Activated CD8-positive, alpha-beta memory T cell treated with anti-CD3 and anti-CD28 coated beads, Interleukin-2, amount 50 U/mL, for 24 hours (primary cell): ENCODE measurements around the gene GNAO1.

ENCODE experiments used
- DNase-seq: peaks from one replicate; pipeline ENCODE4 v3.0.0-alpha.2; 2020; ENCODE audit errors: extremely low read depth

GNAO1 gene

DNA sequence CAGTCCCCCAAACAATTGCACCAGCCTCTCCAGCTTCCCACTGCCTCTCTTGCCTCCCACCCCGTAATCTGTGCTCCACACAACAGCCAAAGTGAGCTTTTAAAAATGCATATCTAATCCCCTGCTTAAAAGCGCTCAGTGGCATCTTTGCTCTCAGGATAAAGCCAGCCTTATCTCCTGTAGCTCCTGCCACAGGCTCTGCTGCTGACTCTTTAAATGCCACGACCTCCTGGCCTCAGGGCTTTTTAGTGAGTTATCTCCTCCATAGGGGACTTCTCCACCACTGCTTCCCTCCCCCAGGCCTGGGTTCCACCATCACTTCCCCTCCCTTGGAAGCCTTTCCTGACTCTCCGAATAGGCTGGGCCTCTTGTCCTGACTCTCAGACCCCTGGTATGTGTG is 98.6 kb downstream of the GNAO1 start:
- no peak for DNase-seq

DNA sequence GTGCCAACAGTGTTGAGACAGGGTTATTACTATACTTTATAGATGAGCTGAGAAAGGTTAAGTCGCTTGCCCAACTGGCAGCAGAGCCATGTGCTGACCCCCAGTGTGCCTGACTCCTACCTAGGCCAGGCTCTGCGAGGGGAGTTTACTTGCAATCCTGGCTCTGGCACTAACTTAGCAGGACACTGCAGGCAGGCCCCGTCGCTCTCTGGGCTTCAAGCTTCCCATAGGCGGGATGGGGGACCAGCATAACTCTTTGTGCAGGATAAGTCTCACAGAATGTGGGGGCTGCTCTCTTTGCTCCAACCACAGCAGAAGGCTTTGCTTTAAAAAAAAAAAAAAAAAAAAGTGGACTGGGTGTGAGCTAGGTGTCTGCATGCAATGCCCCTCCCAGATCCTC is 102.7 kb downstream of the GNAO1 start:
- no peak for DNase-seq

DNA sequence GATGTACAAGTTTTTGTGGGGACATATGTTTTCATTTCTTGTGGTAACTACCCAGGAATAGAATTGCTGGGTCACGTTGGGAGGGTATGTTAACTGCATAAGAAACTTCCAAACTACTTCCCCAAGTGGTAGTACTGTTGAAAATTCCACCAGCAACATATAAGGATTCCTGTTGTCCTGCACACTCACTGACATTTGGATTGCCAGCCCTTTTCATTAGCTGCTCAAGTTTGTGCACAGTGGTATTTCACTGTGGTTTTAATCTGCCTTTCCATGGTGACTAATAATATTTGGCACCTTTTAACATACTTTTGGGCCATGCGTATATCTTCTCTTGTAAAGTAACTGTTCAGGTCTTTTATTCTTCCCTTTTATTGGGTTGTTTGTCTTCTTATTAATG is 103.3 kb downstream of the GNAO1 start:
- no peak for DNase-seq

DNA sequence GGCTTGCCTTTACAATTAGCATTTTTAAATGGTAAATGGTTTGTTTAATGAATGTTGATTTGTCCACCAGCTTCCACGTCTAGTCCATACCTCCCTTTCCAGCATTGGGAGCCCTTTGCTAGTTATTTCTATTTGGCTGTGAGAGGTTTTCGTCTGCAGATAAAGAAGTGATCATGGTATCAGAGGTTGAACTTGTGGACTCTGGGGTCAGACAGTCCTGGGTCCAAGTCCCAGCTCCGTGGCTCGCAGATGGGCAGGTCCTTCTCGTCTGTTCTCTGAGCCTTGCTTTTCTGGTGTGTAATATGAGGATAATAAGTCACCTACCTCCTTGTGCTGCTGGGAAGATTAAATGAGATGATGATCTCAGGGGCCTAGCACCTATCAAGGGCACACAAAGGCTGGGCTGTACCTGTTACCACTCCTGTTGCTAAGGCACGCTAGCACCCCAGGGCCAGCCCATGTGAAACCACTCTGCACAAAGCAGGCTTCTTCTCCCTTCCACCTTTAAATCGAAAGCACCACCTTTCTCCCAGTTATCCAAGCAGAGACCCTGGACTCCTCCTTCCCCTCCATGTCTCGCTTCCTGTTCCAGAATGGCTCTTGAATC is 103.9 kb downstream of the GNAO1 start:
- DNase-seq = no peak

DNA sequence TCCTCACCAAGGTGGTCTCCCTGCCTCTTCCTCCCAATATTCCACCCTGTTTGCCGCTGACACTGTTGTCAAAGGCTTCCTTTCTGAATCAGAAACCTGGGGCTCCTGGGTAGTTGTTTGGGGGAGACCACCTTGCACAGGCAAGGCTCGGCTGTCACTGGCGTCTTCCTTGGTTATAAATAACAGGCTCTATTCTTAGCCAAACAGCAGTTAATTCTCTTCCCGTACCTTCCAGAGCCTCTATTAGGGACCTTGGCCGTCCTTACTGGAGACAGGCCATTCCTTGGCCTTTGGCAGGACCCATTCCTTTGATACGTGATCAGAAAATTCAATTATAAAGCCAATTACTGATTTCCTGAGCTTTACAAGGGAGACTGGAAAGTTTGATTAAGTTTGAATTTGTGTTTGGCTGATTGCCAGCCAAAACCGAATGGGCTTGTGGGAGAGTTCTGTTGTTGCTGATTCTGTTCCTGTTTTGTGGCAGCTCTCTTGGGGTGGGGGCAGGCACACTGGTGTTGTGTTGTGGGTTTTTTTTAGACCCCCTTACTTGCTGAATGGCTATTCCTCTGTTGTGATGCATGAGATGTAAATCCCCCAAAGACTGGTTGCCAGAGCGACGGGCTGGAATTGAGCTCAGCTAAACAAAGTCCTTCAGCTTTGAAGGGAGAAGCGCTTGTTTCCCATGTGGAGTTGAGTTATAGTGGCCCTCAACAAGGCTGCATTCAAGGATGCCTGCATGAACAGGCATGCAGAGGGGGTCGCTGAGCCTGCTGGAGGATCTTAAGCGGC is 104.6 kb downstream of the GNAO1 start:
- no peak for DNase-seq

DNA sequence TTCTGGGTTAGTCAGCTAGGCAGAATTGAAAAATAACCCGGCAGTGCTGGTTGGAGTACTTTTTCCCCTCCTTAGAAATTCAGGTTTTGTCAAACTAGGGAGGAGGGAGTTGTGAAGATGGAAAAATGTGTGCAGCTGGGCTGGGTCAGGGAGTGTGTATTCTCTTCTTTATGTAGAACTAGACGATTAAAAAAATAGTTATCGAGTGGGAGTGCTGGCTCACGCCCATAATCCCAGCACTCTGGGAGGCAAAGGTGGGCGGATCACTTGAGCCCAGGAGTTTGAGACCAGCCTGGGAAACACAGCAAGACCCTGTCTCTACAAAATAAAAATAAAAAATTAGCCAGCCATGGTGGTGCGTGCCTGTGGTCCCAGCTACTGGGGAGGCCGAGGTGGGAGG is 106.4 kb downstream of the GNAO1 start:
- no peak for DNase-seq

DNA sequence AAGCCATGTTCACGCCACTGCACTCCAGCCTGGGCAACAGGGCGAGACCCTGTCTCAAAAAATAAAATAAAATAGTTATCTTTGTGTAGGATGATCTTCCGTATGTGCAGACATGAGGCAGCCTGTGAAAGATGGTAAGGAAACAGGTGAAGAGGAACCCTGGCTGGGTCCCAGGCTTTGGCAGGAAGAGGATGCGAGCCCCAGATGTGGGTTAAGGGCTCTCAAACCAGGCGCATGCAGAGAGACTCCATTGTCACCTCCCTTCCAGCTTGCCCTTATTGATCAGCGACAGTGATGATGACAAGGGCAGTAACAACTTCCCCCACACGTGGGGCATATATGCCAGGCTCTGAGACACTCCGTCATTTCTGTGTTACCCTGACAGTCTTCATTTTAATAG is 106.8 kb downstream of the GNAO1 start:
- DNase-seq = no peak

DNA sequence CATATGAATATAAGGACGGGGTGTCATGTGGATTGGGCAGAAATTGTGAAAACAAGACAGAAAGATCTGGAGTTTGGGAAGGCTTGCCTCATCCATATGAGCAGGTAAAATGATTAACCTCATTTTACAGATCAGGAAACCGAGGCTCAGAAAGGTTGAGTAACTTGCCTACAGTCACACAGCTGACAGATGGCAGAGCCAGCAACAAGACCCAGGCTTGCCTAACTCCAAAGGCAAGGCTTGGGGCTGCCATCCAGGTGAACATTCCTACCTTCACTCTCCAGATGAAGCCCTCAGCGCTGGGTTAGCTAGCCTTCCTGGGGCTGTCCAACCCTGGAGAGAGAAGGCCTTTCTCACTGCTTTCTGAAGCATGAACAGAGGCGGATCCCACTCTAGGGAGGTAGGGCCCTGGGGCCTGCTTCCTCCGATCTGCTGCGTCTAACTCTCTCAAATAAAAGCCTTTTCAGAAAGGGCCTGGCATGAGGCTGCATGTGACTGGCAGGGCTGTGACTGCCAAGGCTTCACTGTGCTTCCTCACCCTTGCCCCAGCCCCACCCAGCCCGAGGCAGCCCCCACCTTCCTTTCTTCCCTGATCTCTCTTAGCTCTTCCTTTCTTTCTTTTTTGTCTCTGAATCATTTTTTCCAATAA is 107.8 kb downstream of the GNAO1 start:
- DNase-seq = no peak

DNA sequence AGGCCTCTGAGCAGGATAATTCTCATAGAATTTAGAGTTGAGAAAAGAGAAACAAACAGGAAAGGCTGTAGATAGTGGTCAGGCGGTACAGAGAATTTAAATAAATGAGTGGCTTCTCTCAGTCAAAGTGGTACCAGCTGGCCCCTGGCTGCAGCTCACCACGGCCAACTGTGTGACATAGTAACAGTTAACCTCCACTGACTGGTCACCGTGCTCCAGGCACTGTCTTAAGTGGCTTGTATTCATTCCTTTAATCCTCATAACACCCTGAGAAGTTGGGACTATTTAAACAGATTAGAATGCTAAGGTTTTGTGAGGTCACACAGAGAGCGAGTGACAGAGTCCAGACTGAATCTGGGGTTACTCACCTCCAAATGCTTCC is 108.9 kb downstream of the GNAO1 start:
- DNase-seq = no peak

DNA sequence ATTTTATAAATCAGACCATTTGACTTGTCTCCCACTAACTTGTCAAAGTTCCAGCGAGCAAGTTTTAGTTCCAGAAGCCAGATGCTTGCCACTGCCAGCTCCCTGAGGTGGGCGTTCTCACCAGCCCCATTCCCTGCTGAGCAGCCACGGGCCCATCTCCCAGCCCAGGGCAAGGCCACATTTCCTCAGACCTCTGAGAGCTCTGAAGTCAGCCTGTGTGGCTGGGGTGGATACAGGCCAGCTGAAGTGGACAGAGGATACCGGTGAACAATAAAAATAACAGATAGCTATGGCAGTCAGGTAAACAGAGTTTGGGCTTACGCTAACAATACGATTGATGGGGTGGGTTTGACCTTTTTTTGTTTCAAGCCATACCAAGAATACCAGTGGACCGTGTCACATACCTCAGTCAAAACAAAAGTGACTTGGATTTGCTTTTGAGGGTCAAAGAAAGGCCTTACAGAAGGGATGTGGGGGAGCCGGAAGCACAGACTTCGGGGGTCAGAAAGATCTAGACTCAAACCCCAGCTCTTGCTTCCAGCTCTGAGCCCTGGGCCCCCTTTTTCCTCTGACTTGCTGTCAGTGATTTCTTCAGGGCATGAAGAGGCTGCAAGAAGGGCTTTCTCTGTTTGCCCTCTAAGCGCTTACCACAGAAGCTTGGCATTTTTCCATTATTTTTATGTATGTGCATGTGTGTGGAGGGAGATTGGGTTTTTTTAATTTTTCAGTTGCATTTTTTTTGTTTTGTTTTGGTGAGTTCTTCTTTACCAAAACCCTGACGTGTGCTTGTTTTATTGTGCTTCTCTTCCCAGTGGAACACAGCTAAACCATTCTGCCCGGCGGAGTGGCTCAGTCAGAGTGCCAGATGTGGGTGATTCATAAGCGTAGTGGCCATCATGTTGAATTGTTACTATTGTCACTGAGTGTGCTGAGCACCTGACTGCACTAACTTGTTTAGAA is 109.9 kb downstream of the GNAO1 start:
- no peak for DNase-seq

DNA sequence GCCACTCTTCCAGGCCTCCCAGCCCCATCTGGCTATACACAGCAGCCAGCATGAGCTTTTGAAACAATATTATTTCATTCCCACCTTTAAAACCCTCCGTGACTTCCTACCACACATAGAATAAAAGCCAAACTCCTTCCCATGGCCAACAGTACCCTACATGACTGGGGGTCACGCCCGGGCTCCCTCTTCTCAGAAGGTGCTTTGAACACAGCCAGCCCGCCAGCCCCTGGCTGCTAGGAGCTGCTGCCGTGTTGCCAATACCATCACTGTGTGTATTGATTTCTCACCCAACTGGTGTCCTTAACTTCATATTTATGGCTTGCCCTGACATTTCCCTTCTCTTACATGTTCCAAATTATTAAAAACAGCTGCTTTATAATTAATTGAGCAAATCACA is 111.2 kb downstream of the GNAO1 start:
- DNase-seq = no peak

DNA sequence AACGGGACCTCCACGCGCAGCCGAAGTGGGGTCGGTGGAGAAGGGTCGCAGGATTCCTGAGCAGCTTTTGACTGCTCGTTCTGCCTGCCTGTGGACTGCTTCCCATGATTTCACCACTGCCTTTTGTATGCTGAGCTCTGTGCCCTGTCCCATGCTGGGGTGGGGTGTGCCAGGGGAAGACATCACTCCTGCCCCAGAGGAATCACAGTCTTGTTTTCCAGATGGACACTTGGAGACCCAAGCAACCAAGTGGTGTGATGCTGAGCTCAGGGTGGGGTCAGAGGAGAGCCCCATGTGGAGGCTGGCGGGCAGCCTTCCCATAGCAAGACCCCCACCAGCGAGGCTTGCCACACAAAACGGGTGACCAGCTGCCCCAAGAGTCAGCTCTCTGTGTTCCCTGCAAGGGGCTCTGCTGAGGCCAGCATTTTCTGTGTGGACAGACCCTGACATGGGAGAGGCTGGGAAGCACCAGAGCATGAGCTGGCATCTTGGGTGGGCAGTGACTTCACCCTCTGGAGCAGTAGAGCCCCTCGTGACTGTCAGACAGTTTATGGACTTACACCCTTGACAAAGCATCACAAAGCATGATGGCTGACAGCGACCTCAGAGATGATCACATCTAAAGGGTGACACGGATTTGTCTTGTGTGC is 111.9 kb downstream of the GNAO1 start:
- no peak for DNase-seq

DNA sequence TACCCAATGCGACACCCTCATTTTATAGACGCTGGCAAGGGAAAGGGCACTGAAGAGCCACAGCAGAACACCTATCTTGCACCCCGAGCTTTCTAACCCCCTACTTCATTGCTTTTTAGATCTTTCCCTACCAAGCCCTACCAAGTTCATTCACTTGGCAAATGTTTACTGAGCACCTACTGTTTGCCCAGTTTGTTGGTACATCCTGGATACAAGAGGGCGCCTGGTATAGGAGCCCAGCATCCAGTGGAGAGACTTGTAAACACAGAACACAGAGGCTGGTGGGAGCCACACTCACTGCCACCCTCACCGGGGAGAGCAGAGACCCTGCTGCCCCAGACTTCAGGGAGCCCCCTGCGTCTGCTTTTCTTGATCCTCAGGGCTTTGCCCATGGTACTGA is 112.6 kb downstream of the GNAO1 start:
- DNase-seq = no peak

DNA sequence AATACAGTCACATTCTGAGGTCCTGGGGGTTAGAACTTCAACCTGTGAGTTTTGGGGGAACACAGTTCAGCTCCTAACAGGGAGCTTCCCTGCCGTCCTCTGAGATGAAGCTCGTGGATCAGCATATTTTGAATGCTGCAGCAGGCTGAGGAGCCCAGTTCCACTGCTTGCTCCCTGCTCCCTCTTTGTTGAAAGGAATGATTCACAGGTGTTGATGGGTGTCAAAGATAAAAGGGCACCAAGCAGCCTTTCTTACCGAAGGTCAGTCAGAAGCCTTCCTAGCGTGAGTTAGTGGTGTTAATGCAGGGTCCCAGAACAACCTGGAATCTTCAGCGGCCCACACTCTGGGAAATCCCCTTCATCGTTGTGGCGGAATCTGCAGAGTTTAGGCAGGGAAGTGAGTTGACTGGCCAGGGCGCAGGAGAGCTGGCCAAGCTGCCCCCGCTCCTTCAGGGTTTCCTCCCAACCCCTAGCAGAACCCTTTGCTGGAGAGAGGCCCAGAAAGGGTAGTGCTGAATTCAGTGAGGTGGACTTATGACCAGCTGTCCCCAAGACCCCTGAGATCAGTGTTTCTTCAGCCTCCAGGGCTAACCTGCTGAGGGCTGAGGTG is 114.8 kb downstream of the GNAO1 start:
- DNase-seq = no peak

DNA sequence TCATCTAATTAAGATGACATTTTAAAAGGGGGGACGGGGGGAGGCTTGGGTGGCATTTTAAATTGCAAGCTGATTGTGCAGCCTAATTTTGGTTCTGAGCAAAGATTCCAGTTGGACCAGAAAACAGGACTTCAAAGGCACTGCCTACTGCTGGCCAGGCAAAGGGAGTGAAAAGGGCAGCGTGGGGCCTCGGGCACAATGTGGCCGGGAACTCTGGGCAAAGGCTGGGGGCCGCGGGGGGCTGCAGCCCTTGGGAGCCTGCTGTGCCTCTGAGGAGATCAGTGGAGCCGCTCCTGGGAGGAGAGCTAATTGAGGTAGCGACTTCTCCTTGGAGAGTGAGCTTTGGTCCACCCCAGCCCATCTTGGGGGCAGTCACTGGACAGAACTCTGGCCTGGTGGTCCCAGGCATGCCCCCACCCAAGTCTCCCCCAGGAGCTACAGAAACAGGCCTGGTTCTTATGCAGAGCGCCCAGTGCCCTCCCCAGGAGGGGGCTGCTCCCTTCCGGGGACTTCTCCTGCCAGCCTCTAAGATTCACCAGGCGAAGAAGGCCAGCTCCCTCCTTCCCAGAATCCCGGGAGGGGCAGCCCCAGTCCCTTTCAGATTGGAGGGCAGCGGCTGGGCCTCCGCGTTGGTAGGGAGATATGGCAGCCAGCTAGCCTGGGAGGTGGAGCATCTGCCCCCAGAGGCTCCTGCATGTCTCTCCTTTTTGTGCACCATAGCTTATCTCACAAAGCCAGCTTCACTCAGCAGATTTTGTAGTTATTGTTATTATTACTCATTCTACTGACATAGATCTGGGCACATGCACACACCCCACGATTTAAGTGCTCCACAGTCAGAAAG is 115.6 kb downstream of the GNAO1 start:
- DNase-seq = no peak

DNA sequence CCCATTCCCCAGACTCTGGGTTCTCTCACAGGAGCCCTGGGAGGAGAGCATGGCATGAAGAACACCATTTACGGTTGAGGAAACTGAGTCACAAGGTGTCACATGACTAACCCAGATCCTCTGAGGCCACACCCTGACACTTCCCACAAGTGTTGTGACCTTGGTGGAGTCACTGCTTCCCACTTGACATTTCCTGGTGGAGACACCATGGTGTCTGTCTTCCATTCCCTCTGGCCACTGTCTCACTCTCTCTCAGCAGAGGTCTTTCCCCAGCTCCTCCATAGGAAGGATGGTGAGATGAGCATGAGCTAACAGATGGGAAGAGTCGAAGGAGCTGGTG is 116.2 kb downstream of the GNAO1 start:
- DNase-seq = no peak

DNA sequence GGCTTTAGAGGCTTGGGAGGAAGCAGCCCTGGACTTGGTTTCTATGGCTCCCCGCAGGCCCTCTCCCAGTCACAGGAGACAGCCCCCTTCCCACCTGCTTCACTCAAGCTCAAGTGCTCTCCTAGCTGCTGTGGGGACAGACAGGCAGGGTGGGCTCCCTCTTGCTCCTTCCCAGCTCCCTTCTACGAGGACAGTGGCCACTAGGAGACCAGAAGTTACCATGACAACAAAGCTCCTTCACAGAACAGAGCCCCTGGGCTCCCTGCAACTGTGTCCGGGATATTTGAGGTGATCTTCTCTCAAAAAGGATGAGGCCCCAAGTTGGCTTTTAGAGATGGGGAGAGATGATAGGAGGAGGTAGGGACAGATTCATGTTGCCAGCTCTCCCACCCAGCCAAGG is 117.7 kb downstream of the GNAO1 start:
- no peak for DNase-seq

DNA sequence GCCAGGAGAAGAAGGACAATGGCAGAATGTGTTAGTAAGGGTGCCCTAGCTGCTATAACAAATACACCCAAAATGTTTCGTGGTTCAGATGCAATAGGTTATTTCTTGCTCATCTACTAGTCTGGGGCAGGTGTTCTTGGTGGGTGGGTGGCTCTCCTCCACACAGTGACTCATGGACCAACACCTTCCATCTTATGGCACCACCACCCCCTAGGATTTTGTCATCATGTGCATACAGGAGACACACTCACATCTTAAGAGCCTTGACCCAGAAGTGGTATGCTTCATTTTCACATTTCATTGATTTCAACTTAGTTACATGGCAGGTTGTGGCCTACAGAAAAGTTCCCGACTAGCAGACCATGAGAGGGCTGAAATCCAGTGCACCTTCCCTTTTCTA is 119.4 kb downstream of the GNAO1 start:
- no peak for DNase-seq

DNA sequence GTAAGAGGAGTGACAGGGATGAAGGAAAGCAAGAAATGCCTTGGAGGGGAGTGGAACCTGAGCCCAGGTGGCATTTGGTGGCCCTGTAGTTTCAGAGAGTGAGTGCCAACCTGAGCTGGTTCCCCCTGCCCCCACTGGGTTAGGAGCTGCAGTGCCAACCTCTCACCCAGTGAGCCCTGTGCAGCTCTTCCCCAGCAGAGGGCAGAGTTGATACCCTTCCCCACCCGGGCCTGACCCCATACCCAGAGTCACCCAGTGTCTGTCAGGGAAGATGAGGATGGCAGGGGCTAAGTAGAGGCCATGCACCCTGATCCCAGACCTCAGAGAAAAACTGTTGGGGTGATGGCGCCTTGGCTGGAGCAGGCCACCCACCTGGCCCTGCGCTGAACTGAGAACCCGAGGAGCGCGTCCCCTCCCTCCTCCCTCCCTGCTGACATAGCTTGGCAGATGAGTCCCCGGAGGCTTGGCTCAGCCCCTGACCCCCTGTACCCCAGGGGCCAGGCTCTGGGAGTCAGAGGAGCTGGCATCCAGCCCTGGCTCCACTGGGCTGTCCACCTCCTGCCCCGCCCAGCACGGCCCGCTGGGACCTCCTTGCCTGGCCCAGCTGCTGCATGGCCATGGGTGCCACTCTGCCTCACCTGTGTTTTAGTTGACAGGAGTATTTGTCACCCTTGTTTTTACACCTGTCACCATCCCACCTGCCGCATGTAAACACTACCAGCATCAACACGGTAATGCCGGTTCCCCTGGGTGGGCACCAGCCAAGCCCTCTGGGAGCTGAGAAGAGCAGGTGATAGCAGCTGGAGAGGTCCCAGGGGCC is 120.1 kb downstream of the GNAO1 start:
- no peak for DNase-seq

DNA sequence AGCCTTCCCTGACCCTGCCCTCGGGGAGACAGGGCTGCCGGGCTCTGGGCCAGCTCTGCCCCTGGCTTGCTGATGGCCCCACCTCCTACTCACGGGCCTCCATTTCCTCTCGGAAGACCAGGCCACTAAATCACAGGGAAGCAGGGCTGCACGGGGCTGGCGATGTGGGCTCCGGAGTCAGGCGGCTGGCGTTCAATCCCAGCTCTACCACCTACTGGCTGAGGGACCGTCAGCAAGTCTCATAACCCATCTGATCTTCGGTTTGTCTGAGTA is 120.7 kb downstream of the GNAO1 start:
- DNase-seq = no peak
